RPMI7951 (cell line): ENCODE data around the gene PPFIBP1. TPM values are rescaled to one million over a fixed set of nuclear protein-coding genes. Genes with fewer than 3 reads are reported as not detected.
A peak's percentile ranks its signal among the peaks of the same experiment; 100 is the strongest.

ENCODE experiments used
- DNase-seq: peaks from one replicate; pipeline ENCODE4 v3.0.0-alpha.2; 2012; ENCODE audit warnings: low read depth
- total RNA-seq: library from RNA; depleted of rRNA; stranded (reverse); fragments of >200 nt; shearing (Covaris generic); gene quantifications from 2 replicates; pipeline ENCODE4 v1.2.3, GENCODE V29; 2014

The PPFIBP1 gene
- total RNA-seq, 1 experiment from 2014 or later, result 58.0 TPM

DNA sequence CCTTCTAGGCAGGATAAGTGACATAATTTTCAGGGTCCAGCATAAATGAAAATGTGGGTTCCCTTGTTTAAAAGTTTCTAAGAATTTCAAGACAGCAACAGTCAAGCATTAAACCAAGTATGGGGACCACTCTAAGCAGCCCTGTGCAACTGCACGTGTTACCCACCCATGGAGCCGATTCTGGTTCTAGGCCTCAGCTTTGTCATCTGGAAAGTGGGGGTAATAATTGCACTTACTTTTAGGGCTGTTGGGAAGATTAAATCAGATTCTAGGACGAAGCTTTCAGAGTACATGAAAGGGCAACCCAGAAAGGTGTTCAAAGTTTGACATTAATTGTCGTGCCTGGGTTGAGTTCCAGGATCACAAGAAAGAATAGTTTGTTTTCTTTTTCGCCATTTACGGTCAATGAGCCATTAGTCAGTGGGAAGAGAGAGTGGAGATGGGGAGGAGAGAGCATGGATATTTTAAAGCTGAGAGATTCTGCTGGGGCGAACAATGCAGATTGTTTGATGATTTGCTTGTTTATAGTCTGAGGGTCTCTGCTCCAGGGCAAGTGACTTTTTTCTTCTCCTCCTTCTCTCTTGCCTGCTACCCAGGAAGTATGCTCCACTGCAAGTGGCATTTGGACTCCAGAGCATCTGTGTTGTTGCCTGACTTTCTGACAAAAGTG, 10.7 kb upstream of the PPFIBP1 start:
- DNase-seq, result no peak

- no peak for DNase-seq
These were observed 8.3 kb upstream of the PPFIBP1 start for GRCh38 chr12:27515671-27516070.

- DNase-seq, result no peak
These were observed 7.4 kb upstream of the PPFIBP1 start for GRCh38 chr12:27516625-27517024.

DNA sequence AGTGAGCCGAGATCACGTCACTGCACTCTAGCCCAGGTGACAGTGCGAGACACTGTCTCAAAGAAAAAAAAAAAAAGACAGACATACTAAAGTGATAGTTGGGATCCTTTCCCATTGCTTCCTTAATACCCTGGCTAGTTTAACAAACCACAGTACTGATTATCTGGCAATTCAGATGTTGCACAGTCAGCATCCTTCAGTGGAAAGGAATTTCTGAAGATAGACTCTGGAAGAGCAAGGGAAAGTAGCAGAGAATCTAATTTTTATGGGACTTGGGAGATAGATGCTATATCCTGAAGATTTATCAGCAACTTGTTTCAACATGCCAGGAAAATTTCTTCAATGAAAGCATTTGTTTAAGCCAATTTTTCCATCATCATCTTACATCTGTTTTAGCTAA, 6.5 kb upstream of the PPFIBP1 start:
- no peak for DNase-seq

GRCh38 chr12:27517961-27518665, 5.9 kb upstream of the PPFIBP1 start:
- DNase-seq, result no peak

- DNase-seq, result peak; percentile 69
These were observed 2.9 kb upstream of the PPFIBP1 start for GRCh38 chr12:27521066-27521465.

DNA sequence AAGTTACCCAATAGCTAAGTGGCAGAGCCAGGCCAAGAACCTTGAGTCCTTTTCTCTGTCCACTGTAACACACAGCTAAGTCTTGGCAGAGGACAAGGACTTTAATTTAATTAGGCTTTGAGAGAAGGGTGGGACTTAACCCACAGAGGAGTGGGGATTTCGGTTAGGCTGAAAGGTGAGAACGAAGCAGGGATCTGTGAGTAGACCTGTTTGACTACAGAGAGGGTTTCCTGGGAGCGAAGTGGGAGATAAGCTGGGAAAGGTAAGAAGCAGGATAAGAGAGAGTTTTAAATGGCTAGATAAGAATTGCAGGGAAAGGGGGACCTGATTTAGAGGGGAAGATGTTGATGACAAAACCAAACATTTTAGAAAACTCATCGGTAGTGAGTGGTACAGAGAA, 2.0 kb upstream of the PPFIBP1 start:
- no peak for DNase-seq

DNA sequence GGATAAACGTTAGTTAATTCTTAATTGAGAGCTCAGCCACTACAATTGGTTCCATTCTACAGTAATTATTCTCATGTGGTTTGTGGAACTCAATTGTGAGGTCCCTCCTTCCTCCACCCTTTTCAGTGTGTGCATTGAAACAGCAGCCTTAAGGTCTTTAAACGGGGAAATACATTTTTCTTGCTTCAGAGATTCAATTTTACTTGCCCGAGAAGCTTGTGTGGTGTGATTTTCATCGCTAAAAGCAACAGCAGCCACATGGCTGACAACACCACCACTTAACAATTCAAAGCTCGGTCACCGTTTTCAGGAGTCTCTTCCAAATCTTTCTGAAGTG, 733 bp upstream of the PPFIBP1 start:
- DNase-seq, result no peak

DNA sequence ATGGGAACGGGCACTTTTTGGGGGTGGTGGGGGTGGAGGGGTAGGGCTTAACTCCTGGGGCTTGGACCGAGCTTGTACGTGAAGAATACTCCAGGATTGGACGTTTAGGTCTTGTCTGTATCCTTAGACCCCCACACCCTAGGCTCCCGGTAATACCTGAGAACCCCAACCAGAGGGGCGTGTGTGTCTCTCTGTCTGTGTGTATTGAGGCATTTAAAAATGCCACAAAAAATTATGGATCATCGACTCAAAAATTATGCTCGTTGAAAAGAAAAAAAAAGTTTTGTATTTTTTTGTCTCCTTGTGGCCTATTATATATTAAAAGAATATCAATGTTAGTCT, 459 bp downstream of the PPFIBP1 start:
- no peak for DNase-seq

DNA sequence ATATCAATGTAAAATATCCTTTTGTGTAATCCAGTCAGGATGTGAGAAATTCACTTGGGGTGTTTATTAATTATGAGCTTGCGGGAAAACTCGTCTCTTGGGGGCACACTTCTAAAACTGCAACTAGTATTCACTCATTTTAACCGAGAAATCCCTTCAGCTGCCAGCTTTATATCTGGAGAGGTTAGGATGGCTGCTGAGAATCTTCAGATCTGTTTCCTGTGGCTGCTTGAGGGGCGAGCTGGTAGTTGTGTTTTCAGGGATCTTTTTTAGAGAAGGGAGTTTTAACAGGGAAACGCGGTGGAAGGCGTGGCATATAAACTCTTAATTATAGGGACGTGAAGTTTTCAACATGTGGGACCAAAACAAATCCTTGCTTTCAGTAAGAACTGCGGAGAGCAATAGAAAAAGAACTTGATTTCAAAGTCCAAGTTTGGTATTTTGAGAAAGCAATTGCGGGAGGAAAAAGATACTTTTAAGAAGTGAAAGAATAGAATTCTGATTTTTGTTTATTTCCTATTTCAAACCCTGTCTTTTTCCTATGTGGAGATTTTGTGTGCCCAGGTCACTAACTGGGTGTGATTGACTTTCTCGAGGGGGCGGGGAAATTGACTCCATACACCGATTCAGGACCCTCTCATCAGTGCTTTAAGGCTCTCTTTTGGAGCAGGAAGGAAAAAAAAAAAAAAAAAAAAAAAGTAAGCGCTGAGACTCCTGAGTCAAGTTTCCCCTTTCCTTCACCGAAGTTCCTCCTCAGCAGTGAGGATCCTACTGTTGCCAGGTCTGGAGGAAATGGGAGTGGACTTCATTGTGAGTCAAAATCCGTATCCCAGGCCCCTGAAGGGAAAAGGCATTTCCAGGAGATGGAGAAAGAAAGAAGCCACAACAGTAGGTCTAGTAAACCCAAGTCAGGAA, 1.1 kb downstream of the PPFIBP1 start:
- peak; percentile 79 for DNase-seq

DNA sequence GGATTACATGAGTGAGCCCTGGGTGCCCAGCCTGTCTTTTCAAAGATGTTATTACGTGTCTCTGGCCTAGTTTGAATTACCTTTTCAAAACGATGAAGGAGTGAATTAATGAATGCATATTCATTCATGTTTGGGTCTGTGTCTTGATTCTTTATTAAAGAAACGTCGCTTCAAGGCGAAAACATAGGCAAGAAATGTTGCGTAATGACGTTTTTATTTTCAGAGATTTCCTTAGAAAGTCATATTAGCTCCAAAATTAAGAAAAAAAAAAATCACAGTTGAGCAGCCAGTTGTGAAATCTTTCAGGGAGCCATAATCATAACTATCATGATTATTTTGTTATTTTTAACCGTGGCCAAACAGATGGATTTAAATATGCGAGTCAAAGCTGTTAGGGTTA, 3.5 kb downstream of the PPFIBP1 start:
- DNase-seq, result no peak

- no peak for DNase-seq
These were observed 4.8 kb downstream of the PPFIBP1 start for GRCh38 chr12:27528788-27529187.

GRCh38 chr12:27530157-27530922, 6.3 kb downstream of the PPFIBP1 start:
- DNase-seq, result no peak

DNA sequence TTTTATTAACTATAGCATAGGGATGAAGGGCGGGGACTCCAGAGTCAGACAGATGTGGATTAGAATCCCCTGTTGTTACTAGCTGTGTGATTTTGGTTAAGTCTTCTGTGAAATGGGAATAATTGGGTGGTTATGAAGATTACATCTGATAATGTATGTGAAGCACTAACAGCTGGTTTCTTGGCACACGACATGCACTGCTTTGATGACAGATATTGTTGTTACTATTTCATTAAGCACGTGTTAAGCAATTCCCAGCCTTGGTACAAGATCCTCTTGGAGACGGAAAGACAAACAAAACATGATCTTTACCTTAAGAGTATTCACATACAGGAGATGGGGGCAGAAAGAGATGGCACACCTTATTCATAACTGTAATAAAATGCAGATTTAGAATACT, 7.9 kb downstream of the PPFIBP1 start:
- no peak for DNase-seq

- peak; percentile 73 for DNase-seq
These were observed 10.2 kb downstream of the PPFIBP1 start for GRCh38 chr12:27534060-27534764.

GRCh38 chr12:27534765-27535161, 10.8 kb downstream of the PPFIBP1 start:
- DNase-seq, result no peak

- no peak for DNase-seq
These were observed 11.3 kb downstream of the PPFIBP1 start for GRCh38 chr12:27535318-27535717.

DNA sequence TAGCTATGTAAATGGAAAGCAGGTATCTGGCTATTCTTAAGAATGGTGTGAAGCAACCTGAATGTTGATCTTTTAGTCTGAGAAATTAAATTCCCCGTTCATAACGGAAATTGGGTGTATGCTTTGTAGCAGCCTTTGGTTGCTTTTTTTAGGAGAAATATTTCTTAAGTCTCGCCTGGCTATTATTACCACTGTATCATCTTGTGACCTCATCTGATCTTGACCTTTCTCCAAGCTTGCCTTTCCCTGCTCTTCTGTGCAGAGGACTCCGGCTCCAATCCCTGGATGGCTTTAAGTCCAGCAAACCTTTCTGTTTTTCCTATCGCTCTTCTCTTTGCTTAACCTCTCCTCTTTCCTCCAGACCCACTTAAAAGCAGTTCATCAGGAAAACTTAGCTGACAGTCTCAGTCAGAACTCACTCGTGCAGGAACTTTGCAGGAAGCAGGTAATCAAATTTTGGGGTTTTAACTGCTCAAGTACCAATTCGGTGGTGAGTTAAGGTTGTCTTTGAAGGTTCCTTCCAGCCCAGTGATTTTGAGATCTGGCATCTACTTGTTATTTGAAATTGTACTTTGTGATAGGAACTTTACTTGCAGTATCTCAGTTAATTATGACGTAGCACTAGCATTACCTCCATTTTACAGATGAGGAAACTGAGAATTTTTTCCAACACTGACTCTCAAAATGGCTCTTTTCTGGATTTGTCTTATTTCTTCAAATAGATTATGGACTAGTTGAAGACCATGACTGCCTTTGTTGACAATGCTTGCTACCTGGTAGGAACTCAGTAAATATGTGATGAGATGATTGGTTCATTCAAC, 14.1 kb downstream of the PPFIBP1 start:
- DNase-seq, result no peak

DNA sequence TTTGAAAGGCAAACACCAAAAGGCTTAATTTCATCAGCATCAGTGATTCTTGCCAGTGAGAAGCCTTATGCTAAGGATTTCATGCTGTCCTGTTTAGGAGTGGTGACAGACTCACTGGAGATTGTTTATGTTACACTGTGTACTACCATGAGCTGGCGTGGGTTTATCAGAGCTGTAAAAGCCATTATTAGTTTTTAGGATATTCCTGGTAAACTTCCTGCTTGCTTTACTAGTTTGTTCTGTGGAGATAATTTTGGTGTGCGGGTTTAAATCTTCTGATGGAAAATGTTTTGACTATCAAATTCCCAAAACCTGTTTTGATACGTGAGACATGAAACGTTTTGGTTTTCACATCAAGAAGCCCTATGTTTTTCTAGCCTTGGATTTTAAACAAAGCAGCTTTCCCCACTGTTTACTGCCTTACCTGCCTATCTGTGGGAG, 15.2 kb downstream of the PPFIBP1 start:
- no peak for DNase-seq

- no peak for DNase-seq
These were observed 17.2 kb downstream of the PPFIBP1 start for GRCh38 chr12:27541031-27541719.
